Endothelial cell of umbilical vein (primary cell): ENCODE data around the gene ERBB4. TPM values are rescaled to one million over a fixed set of nuclear protein-coding genes. Genes with fewer than 3 reads are reported as not detected.

Source experiments
- BruUV-seq: library from RNA; stranded (reverse); fragments of 400-500 nt; replicated peaks from 2 replicates; lab custom pipeline; 2021; lab: Mats Ljungman, UMichigan
- CTCF ChIA-PET: fragments of 300-600, 350-600 bp; sonication (Branson Sonifier 250); formaldehyde crosslinking; loops from one replicate; lab custom pipeline; 2021; ENCODE audit warnings: antibody characterized with exemption, inconsistent platforms; lab: Charles Lee
- POLR2A ChIA-PET: fragments of 300-600, 350-600 bp; sonication (Branson Sonifier 250); formaldehyde crosslinking; loops from one replicate; lab custom pipeline; 2021; ENCODE audit warnings: antibody characterized with exemption, inconsistent platforms; lab: Charles Lee
- DNase-seq: peaks from one replicate; pipeline ENCODE4 v3.0.0-alpha.2; 2011; ENCODE audit warnings: low read depth, low spot score
- FAIRE-seq: peaks from 2 replicates; lab custom pipeline; 2011; peaks lifted over from hg19 to GRCh38; lab: Jason Lieb, UNC
- H2AFZ ChIP-seq: 2 replicates; pipeline ENCODE4 v1.6.0; 2012; ENCODE audit warnings: low read depth, low read length, control low read depth, inconsistent platforms
- H3K27ac ChIP-seq: 2 replicates; pipeline ENCODE4 v1.5.1; 2011; ENCODE audit warnings: low read depth, mild to moderate bottlenecking, control low read depth, low read length, moderate library complexity; ENCODE audit not compliant: insufficient read depth
- H3K27me3 ChIP-seq, 2 experiments: 2 replicates each; pipeline versions ENCODE4 v1.6.0 to v1.6.1; 2011; ENCODE audit warnings: low read length in 2 of 2, mixed read lengths in 1 of 2; ENCODE audit not compliant: control insufficient read depth in 2 of 2, insufficient read depth in 2 of 2
- H3K36me3 ChIP-seq, 2 experiments: 2 replicates in 1 of 2; 3 replicates in 1 of 2; pipeline ENCODE4 v1.5.1; 2011; ENCODE audit warnings: low read length in 2 of 2, mild to moderate bottlenecking in 1 of 2, moderate library complexity in 1 of 2; ENCODE audit not compliant: control insufficient read depth in 2 of 2, insufficient read depth in 2 of 2; ENCODE audit errors: extremely low read depth in 1 of 2
- H3K4me1 ChIP-seq: 3 replicates; pipeline ENCODE4 v1.5.1; 2011; ENCODE audit warnings: mild to moderate bottlenecking, low read length; ENCODE audit not compliant: control insufficient read depth, insufficient read depth; ENCODE audit errors: extremely low read depth
- H3K4me2 ChIP-seq: 2 replicates; pipeline ENCODE4 v1.6.1; 2011; ENCODE audit warnings: low read length, control low read depth, mixed read lengths; ENCODE audit not compliant: insufficient read depth
- H3K4me3 ChIP-seq, 3 experiments: fragments of 200-600 bp in 1 of 3; sonication (generic), shearing (Covaris generic) in 1 of 3; replicated peaks in 1 of 3; 2 replicates each; pipeline ENCODE4 v1.5.1; 2011 to 2016; ENCODE audit warnings: control low read depth in 3 of 3, low read length in 3 of 3, mild to moderate bottlenecking in 2 of 3, inconsistent platforms in 1 of 3, low read depth in 1 of 3, moderate library complexity in 1 of 3; ENCODE audit not compliant: insufficient read depth in 1 of 3
- H3K79me2 ChIP-seq: 2 replicates; pipeline ENCODE4 v1.6.0; 2012; ENCODE audit warnings: low read length, inconsistent platforms; ENCODE audit not compliant: control insufficient read depth, insufficient read depth
- H3K9ac ChIP-seq: replicated peaks from 2 replicates; pipeline ENCODE3; 2011; ENCODE audit warnings: low read length, control low read depth; ENCODE audit not compliant: insufficient read depth; ENCODE audit errors: extremely low read depth
- H3K9me1 ChIP-seq: replicated peaks from 3 replicates; pipeline ENCODE4 v1.6.0; 2011; ENCODE audit warnings: mild to moderate bottlenecking, low read length; ENCODE audit not compliant: control insufficient read depth, insufficient read depth; ENCODE audit errors: extremely low read depth
- H3K9me3 ChIP-seq: replicated peaks from 2 replicates; pipeline ENCODE4 v1.5.1; 2012; ENCODE audit warnings: low read length, inconsistent platforms; ENCODE audit not compliant: control insufficient read depth, insufficient read depth
- H4K20me1 ChIP-seq: replicated peaks from 2 replicates; pipeline ENCODE3; 2011; ENCODE audit warnings: mild to moderate bottlenecking, low read length; ENCODE audit not compliant: control insufficient read depth, insufficient read depth; ENCODE audit errors: extremely low read depth
- CTCF ChIP-seq, 2 donors: IDR thresholded peaks; 1 replicate in 1 of 2; 2 replicates in 1 of 2; pipeline ENCODE4 v1.5.1; 2011; ENCODE audit warnings: low read length in 2 of 2, mild to moderate bottlenecking in 2 of 2, moderate library complexity in 2 of 2, control low read depth in 1 of 2, inconsistent platforms in 1 of 2, low read depth in 1 of 2; ENCODE audit not compliant: insufficient read depth in 1 of 2; ENCODE audit errors: extremely low read depth in 1 of 2
- EZH2 ChIP-seq: IDR thresholded peaks from 2 replicates; pipeline ENCODE4 v1.6.1; 2012; ENCODE audit warnings: borderline replicate concordance, low read depth, mild to moderate bottlenecking, moderate library complexity, low read length, inconsistent platforms; ENCODE audit not compliant: severe bottlenecking
- FOS ChIP-seq: IDR thresholded peaks from 2 replicates; pipeline ENCODE4 v1.6.1; 2011; ENCODE audit warnings: mild to moderate bottlenecking, low read length, moderate library complexity, borderline replicate concordance; ENCODE audit not compliant: insufficient read depth
- GATA2 ChIP-seq: IDR thresholded peaks from 2 replicates; pipeline ENCODE4 v1.7.0; 2011; ENCODE audit warnings: low read depth, mild to moderate bottlenecking, moderate library complexity, mixed read lengths, low read length; ENCODE audit not compliant: insufficient read length, insufficient read depth
- JUN ChIP-seq: IDR thresholded peaks from 2 replicates; pipeline ENCODE4 v1.6.1; 2011; ENCODE audit warnings: borderline replicate concordance, low read depth; ENCODE audit not compliant: insufficient read length, insufficient read depth
- MAX ChIP-seq: IDR thresholded peaks from 2 replicates; pipeline ENCODE4 v1.6.1; 2011; ENCODE audit not compliant: insufficient read depth, insufficient read length
- MYC ChIP-seq: IDR thresholded peaks from one replicate; pipeline ENCODE4 v1.6.1; 2011; ENCODE audit warnings: mild to moderate bottlenecking, low read depth, low read length
- POLR2A ChIP-seq: IDR thresholded peaks from 2 replicates; pipeline ENCODE4 v1.6.1; 2012; ENCODE audit warnings: low read depth, mild to moderate bottlenecking, control low read depth, low read length
- POLR2AphosphoS5 ChIP-seq: IDR thresholded peaks from 2 replicates; pipeline ENCODE4 v1.6.1; 2012; ENCODE audit warnings: low read depth, mild to moderate bottlenecking, control low read depth, low read length, moderate library complexity; ENCODE audit not compliant: insufficient read depth
- dilution Hi-C: fragments of 300-500 bp; cut with MboI; formaldehyde crosslinking; loops from one replicate; pipeline ENCODE4 v1.15.0; 2019; ENCODE audit warnings: low sequenced_read_pairs; ENCODE audit not compliant: extremely low pct_ligation_motif_present
- intact Hi-C: fragments of 100-400 bp; cut with micrococcal nuclease; formaldehyde crosslinking; loops from one replicate; pipeline ENCODE4 v1.10.0; 2022
- polyA plus RNA-seq, 4 experiments: library from polyadenylated mRNA; depleted of rRNA in 3 of 4; stranded (reverse) in 3 of 4; unstranded in 1 of 4; fragments of >200 nt; gene quantifications; 2 replicates each; pipeline versions ENCODE4 v1.2.1 to v1.2.3, GENCODE V29; 2011 to 2012; ENCODE audit warnings: missing spikeins in 1 of 4
- total RNA-seq: library from RNA; stranded (reverse); gene quantifications from 2 replicates; pipeline ENCODE4 v1.2.3, GENCODE V29; 2021

Gene ERBB4
- total and polyA plus RNA-seq, 2 donors (not counting 3 experiments of a cell fraction or from before 2014, with no cell fraction given) = 0.01 to 0.27 TPM

GRCh38 chr2:211591426-211591825 is 947.2 kb downstream of the ERBB4 start:
- H2AFZ ChIP-seq = no peak overlapping the region
- no peaks in the 10 kb centered on the region for H3K79me2 ChIP-seq
- no peaks in the 10 kb centered on the region for H3K4me1 ChIP-seq
- intact Hi-C loops (no loop called here), dilution Hi-C loops (no loop called here)
- DNase-seq (no peak), FAIRE-seq (no peak)
- no peaks in the 10 kb centered on the region for H3K9me3 ChIP-seq
- BruUV-seq = no TSS peak
- TF ChIP-seq MYC (no peak), JUN (no peak), CTCF (IDR thresholded peaks at IDR 0.05; ENCODE audit: extremely low read depth in 1 of 2, insufficient read depth in 1 of 2, low read depth in 1 of 2, low read length in 2 of 2) (no peak), EZH2 (no peak), POLR2AphosphoS5 (no peak), POLR2A (no peak), GATA2 (no peak), FOS (no peak), MAX (no peak)
- H3K36me3 ChIP-seq = no peaks in the 10 kb centered on the region
- no peak overlapping the region for H3K9ac ChIP-seq
- H3K9me1 ChIP-seq = no peaks in the 10 kb centered on the region
- H3K27ac ChIP-seq = no peak overlapping the region
- no peak overlapping the region for H3K4me2 ChIP-seq
- H3K4me3 ChIP-seq = no peak overlapping the region
- no peaks in the 10 kb centered on the region for H3K27me3 ChIP-seq
- POLR2A ChIA-PET = no interaction called here
- CTCF ChIA-PET = no interaction called here
- H4K20me1 ChIP-seq = no peaks in the 10 kb centered on the region
